ENCODE measurements around the gene RPS27A.

- TF ChIP-seq, protein P1, sequence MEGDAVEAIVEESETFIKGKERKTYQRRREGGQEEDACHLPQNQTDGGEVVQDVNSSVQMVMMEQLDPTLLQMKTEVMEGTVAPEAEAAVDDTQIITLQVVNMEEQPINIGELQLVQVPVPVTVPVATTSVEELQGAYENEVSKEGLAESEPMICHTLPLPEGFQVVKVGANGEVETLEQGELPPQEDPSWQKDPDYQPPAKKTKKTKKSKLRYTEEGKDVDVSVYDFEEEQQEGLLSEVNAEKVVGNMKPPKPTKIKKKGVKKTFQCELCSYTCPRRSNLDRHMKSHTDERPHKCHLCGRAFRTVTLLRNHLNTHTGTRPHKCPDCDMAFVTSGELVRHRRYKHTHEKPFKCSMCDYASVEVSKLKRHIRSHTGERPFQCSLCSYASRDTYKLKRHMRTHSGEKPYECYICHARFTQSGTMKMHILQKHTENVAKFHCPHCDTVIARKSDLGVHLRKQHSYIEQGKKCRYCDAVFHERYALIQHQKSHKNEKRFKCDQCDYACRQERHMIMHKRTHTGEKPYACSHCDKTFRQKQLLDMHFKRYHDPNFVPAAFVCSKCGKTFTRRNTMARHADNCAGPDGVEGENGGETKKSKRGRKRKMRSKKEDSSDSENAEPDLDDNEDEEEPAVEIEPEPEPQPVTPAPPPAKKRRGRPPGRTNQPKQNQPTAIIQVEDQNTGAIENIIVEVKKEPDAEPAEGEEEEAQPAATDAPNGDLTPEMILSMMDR (IDR thresholded peaks at IDR 0.05) = no peak
- TF ChIP-seq POLR2A (IDR thresholded peaks at IDR 0.05) = no peak
Measured at GRCh38 chr2:55269645-55269990, 37.1 kb downstream of the RPS27A start.

Data from Peyer's patch (tissue), 4 donors.